H7 (cell line): Measurements from ENCODE around the gene BAZ2A. TPM values are rescaled to one million over a fixed set of nuclear protein-coding genes. Genes with fewer than 3 reads are reported as not detected.

Experiments used
- DNase-seq: peaks from one replicate; pipeline ENCODE4 v3.0.0; 2012
- H3K27me3 ChIP-seq: 2 replicates; pipeline ENCODE4 v1.6.0; 2011; ENCODE audit warnings: mild to moderate bottlenecking, low read length; ENCODE audit not compliant: control insufficient read depth, insufficient read depth
- H3K36me3 ChIP-seq: replicated peaks from 2 replicates; pipeline ENCODE4 v1.5.1; 2011; ENCODE audit warnings: low read length; ENCODE audit not compliant: control insufficient read depth, insufficient read depth
- H3K4me3 ChIP-seq: 2 replicates; pipeline ENCODE4 v1.5.1; 2011; ENCODE audit warnings: low read depth, mild to moderate bottlenecking, control low read depth, low read length, moderate library complexity; ENCODE audit not compliant: insufficient read depth
- total RNA-seq: library from RNA; depleted of rRNA; stranded (reverse); fragments of >200 nt; shearing (Covaris generic); gene quantifications from 2 replicates; pipeline ENCODE4 v1.2.3, GENCODE V29; 2014

Gene BAZ2A
- total RNA-seq, 1 experiment from 2014 or later, result 23.6 TPM

- peak; percentile 39 for DNase-seq
- H3K4me3 ChIP-seq, result peak overlapping the region; percentile 98
- peaks cover 33% of the 10 kb centered on the region for H3K36me3 ChIP-seq
- H3K27me3 ChIP-seq, result no peaks in the 10 kb centered on the region
Measured at GRCh38 chr12:56645201-56645716, 15.1 kb upstream of the BAZ2A start.

- Histone ChIP-seq H3K27me3 (no peaks in the 10 kb centered on the region), H3K36me3 (peaks cover 38% of the 10 kb centered on the region)
Measured at GRCh38 chr12:56644654-56645053, 14.5 kb upstream of the BAZ2A start.

GRCh38 chr12:56641219-56641618 lies 11.1 kb upstream of the BAZ2A start:
- DNase-seq, result no peak
- Histone ChIP-seq H3K4me3 (no peak overlapping the region), H3K27me3 (no peaks in the 10 kb centered on the region), H3K36me3 (peaks cover 50% of the 10 kb centered on the region)

More at GRCh38 chr12:56644654-56645053, 14.5 kb upstream of the BAZ2A start:
- peak overlapping the region; percentile 98 for H3K4me3 ChIP-seq
- DNase-seq, result no peak

- Histone ChIP-seq H3K27me3 (no peaks in the 10 kb centered on the region), H3K4me3 (no peak overlapping the region), H3K36me3 (peaks cover 32% of the 10 kb centered on the region)
- DNase-seq, result no peak
Measured at GRCh38 chr12:56637621-56638020, 7.5 kb upstream of the BAZ2A start.

- DNase-seq, result peak; percentile 93
- peaks cover 25% of the 10 kb centered on the region for H3K36me3 ChIP-seq
- no peaks in the 10 kb centered on the region for H3K27me3 ChIP-seq
- peak overlapping the region; percentile 87 for H3K4me3 ChIP-seq
Measured at GRCh38 chr12:56636675-56637540, 6.8 kb upstream of the BAZ2A start.

GRCh38 chr12:56635806-56636674 lies 5.9 kb upstream of the BAZ2A start:
- peak; percentile 87 for DNase-seq
- peaks cover 19% of the 10 kb centered on the region for H3K36me3 ChIP-seq
- H3K27me3 ChIP-seq, result no peaks in the 10 kb centered on the region
- H3K4me3 ChIP-seq, result peak overlapping the region; percentile 87

GRCh38 chr12:56634837-56635791 lies 5.0 kb upstream of the BAZ2A start:
- H3K4me3 ChIP-seq, result peak overlapping the region; percentile 87
- peak; percentile 89 for DNase-seq
- H3K27me3 ChIP-seq, result no peaks in the 10 kb centered on the region
- peaks cover 17% of the 10 kb centered on the region for H3K36me3 ChIP-seq

- H3K36me3 ChIP-seq, result peaks cover 11% of the 10 kb centered on the region
- DNase-seq, result peak; percentile 91
- H3K27me3 ChIP-seq, result no peaks in the 10 kb centered on the region
- H3K4me3 ChIP-seq, result peak overlapping the region; percentile 87
Measured at GRCh38 chr12:56634242-56634836, 4.2 kb upstream of the BAZ2A start.

GRCh38 chr12:56633468-56634241 lies 3.5 kb upstream of the BAZ2A start:
- peaks cover 6% of the 10 kb centered on the region for H3K36me3 ChIP-seq
- no peaks in the 10 kb centered on the region for H3K27me3 ChIP-seq
- peak overlapping the region; percentile 87 for H3K4me3 ChIP-seq
- DNase-seq, result no peak

- Histone ChIP-seq H3K36me3 (no peaks in the 10 kb centered on the region; the same call in 1 of the 2 replicates), H3K4me3 (no peak overlapping the region), H3K27me3 (no peaks in the 10 kb centered on the region)
- DNase-seq, result peak; percentile 40
Measured at GRCh38 chr12:56632701-56633467, 2.8 kb upstream of the BAZ2A start.

GRCh38 chr12:56631790-56632700 lies 1.9 kb upstream of the BAZ2A start:
- peak; percentile 92 for DNase-seq
- Histone ChIP-seq H3K36me3 (no peaks in the 10 kb centered on the region), H3K4me3 (no peak overlapping the region), H3K27me3 (no peaks in the 10 kb centered on the region)
